A673 (cell line): ENCODE measurements around the gene TCAF1. TPM values are rescaled to one million over a fixed set of nuclear protein-coding genes. Genes with fewer than 3 reads are reported as not detected.
A peak's percentile ranks its signal among the peaks of the same experiment; 100 is the strongest.

ENCODE experiments used
- Bru-seq: library from RNA; stranded (reverse); fragments of 400-500 nt; gene quantifications from one replicate; lab custom pipeline; 2021; lab: Mats Ljungman, UMichigan
- BruChase-seq, 2 experiments: library from RNA; stranded (reverse); fragments of 400-500 nt; gene quantifications; one replicate each; lab custom pipeline; 2021; lab: Mats Ljungman, UMichigan
- BruUV-seq: library from RNA; stranded (reverse); fragments of 400-500 nt; replicated peaks from 2 replicates; lab custom pipeline; 2021; lab: Mats Ljungman, UMichigan
- CTCF ChIA-PET: fragments of 300-600 bp; sonication (Branson Sonifier 250); formaldehyde crosslinking; loops from one replicate; lab custom pipeline; 2022; ENCODE audit warnings: antibody characterized with exemption; lab: Charles Lee
- POLR2A ChIA-PET: fragments of 300-600 bp; sonication (Branson Sonifier 250); formaldehyde crosslinking; loops from one replicate; lab custom pipeline; 2022; ENCODE audit warnings: antibody characterized with exemption; ENCODE audit not compliant: low non-redundant PET; lab: Charles Lee
- DNase-seq: peaks from one replicate; pipeline ENCODE4 v3.0.0-alpha.2; 2015; ENCODE audit warnings: low spot score
- H3K27ac ChIP-seq: fragments of 200-600 bp; sonication (generic); 2 replicates; pipeline ENCODE4 v1.5.1; 2016; ENCODE audit warnings: mixed run types, low read depth, mild to moderate bottlenecking, mixed read lengths, antibody characterized with exemption, low read length; ENCODE audit not compliant: poor library complexity, severe bottlenecking
- H3K27me3 ChIP-seq: fragments of 200-600 bp; sonication (generic); replicated peaks from 2 replicates; pipeline ENCODE4 v1.6.1; 2017; ENCODE audit warnings: mixed run types, low read depth, mild to moderate bottlenecking, mixed read lengths, antibody characterized with exemption, low read length; ENCODE audit not compliant: insufficient read depth, poor library complexity
- H3K36me3 ChIP-seq: fragments of 200-600 bp; sonication (generic); 2 replicates; pipeline ENCODE4 v1.6.1; 2016; ENCODE audit warnings: mixed run types, mild to moderate bottlenecking, mixed read lengths, antibody characterized with exemption, low read length; ENCODE audit not compliant: insufficient read depth, poor library complexity, severe bottlenecking
- H3K4me1 ChIP-seq: fragments of 200-600 bp; sonication (generic); 2 replicates; pipeline ENCODE4 v1.6.1; 2017; ENCODE audit warnings: mixed run types, mild to moderate bottlenecking, mixed read lengths, antibody characterized with exemption, low read length; ENCODE audit not compliant: insufficient read depth, poor library complexity, severe bottlenecking
- H3K4me3 ChIP-seq: fragments of 200-600 bp; sonication (generic); 2 replicates; pipeline ENCODE4 v1.5.1; 2016; ENCODE audit warnings: low read depth, mixed run types, mild to moderate bottlenecking, mixed read lengths, low read length; ENCODE audit not compliant: poor library complexity, severe bottlenecking
- H3K9me3 ChIP-seq: fragments of 200-600 bp; sonication (generic); 2 replicates; pipeline ENCODE4 v1.6.1; 2016; ENCODE audit warnings: mixed run types, low read depth, mild to moderate bottlenecking, mixed read lengths, antibody characterized with exemption, low read length; ENCODE audit not compliant: poor library complexity, severe bottlenecking
- CTCF ChIP-seq: fragments of 300-800, 200-600 bp; sonication (generic); conservative IDR thresholded peaks from 2 replicates; pipeline ENCODE4 v1.5.1; 2017; ENCODE audit warnings: low read depth, mild to moderate bottlenecking, antibody characterized with exemption, low read length, moderate library complexity, mixed read lengths
- EZH2 ChIP-seq: fragments of 200-600 bp; sonication (generic); IDR thresholded peaks from 2 replicates; pipeline ENCODE4 v1.6.1; 2017; ENCODE audit warnings: borderline replicate concordance, low read depth, mild to moderate bottlenecking, mixed read lengths, antibody characterized with exemption, low read length; ENCODE audit not compliant: poor library complexity, severe bottlenecking
- intact Hi-C: fragments of 100-400 bp; cut with micrococcal nuclease; formaldehyde crosslinking; loops from one replicate; pipeline ENCODE4 v1.10.0; 2022; ENCODE audit not compliant: unreplicated experiment
- long read RNA-seq: library from polyadenylated mRNA; stranded (forward); transcript quantifications from one replicate; pipeline ENCODE4 v2.0.0, GENCODE V29; 2022
- total RNA-seq: library from RNA; stranded (reverse); gene quantifications from 2 replicates; pipeline ENCODE4 v1.2.3, GENCODE V29; 2021

The TCAF1 gene, protein sequence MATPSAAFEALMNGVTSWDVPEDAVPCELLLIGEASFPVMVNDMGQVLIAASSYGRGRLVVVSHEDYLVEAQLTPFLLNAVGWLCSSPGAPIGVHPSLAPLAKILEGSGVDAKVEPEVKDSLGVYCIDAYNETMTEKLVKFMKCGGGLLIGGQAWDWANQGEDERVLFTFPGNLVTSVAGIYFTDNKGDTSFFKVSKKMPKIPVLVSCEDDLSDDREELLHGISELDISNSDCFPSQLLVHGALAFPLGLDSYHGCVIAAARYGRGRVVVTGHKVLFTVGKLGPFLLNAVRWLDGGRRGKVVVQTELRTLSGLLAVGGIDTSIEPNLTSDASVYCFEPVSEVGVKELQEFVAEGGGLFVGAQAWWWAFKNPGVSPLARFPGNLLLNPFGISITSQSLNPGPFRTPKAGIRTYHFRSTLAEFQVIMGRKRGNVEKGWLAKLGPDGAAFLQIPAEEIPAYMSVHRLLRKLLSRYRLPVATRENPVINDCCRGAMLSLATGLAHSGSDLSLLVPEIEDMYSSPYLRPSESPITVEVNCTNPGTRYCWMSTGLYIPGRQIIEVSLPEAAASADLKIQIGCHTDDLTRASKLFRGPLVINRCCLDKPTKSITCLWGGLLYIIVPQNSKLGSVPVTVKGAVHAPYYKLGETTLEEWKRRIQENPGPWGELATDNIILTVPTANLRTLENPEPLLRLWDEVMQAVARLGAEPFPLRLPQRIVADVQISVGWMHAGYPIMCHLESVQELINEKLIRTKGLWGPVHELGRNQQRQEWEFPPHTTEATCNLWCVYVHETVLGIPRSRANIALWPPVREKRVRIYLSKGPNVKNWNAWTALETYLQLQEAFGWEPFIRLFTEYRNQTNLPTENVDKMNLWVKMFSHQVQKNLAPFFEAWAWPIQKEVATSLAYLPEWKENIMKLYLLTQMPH
- total RNA-seq (38.6 and 44.5 TPM in 2 replicates), Bru-seq, nascent RNA (percentile 81 among the genes with signal in this experiment), BruChase-seq, experiment 1, labeled RNA remaining after a 2-hour chase (percentile 80 among the genes with signal in this experiment), BruChase-seq, experiment 2, labeled RNA remaining after a 6-hour chase (percentile 79 among the genes with signal in this experiment)
- long read RNA-seq, full-length matches to known transcripts = 2 of 37 reads
- long read RNA-seq, partial matches to known transcripts = 5 of 37 reads
- long read RNA-seq, other reads (novel, unspliced or antisense) = 30 of 37 reads

DNA sequence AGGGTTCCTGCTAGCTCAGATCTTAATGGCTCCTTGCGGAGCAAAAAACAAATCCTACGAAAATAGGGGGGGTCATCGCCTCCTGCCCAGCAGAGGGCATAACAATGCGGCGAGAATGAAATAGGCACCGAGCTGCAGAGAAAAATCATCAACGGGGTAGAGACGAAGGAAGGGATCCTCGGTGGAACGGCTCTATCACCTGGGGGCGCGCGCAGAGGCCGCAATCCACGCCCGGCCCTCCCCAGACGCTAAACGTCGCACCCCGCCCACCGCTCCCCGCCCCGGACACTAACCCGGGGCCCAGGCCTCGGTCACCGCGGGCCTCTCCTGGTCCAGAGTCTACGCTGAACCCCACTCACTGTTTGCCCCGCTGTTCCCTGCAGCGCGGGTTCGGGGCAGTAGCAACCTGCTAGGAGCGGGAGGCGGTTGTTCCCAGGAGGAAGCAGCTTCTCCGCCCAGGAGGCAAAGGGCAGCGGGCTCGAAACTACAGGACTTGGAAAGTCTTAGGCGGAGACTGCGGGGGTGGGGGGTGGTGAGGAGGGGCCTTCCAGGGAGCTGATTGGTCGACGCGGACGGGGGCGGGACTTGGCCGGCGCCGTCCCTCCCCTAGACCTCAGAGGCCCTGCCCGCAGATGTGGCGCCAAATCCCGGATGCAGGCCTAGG, at the start of gene TCAF1:
Gene TCAF1, minus strand, starts transcription at position 509 of the 664 bp plus-strand sequence. CDS start 25,568 bp downstream, outside the sequence.
- peak; percentile 43 for TF ChIP-seq CTCF
- TF ChIP-seq EZH2 = no peak
- intact Hi-C loops = loop anchor here (10.0 kb wide), 1 partner anchor 223 kb away; the partner anchor contains the start of gene OR2A14
- Histone ChIP-seq H3K36me3 (peaks cover 5% of the 10 kb centered on the region), H3K4me1 (no peaks in the 10 kb centered on the region), H3K27me3 (no peaks in the 10 kb centered on the region), H3K9me3 (no peaks in the 10 kb centered on the region), H3K4me3 (peak within 1 kb of the TSS; percentile 75), H3K27ac (peak within 1 kb of the TSS; percentile 77)
- BruUV-seq = no TSS peak
- CTCF ChIA-PET = interaction anchor here (0.6 to 1.8 kb wide), 4 partner anchors 9 to 226 kb away, joined by 3 to 23 read pairs (median 6); no protein-coding TSS in a partner anchor
- POLR2A ChIA-PET = interaction anchor here (0.5 to 0.7 kb wide), 2 partner anchors 19 to 122 kb away, joined by 4 read pairs; no protein-coding TSS in a partner anchor
- DNase-seq = peak; percentile 96

GRCh38 chr7:143948733-143949132, 46.8 kb upstream of the TCAF1 start:
- DNase-seq = no peak

More at GRCh38 chr7:143948733-143949132, 46.8 kb upstream of the TCAF1 start:
- intact Hi-C loops = no loop called here
- POLR2A ChIA-PET = no interaction called here
- Histone ChIP-seq H3K27me3 (peaks cover 10% of the 10 kb centered on the region), H3K4me3 (no peak overlapping the region), H3K27ac (no peak overlapping the region), H3K4me1 (no peaks in the 10 kb centered on the region), H3K9me3 (peaks cover 3% of the 10 kb centered on the region), H3K36me3 (no peaks in the 10 kb centered on the region)
- TF ChIP-seq CTCF = no peak
- TF ChIP-seq EZH2 = no peak
- CTCF ChIA-PET = no interaction called here
- no TSS peak for BruUV-seq
